ENCODE measurements around the gene EPS8.

DNA sequence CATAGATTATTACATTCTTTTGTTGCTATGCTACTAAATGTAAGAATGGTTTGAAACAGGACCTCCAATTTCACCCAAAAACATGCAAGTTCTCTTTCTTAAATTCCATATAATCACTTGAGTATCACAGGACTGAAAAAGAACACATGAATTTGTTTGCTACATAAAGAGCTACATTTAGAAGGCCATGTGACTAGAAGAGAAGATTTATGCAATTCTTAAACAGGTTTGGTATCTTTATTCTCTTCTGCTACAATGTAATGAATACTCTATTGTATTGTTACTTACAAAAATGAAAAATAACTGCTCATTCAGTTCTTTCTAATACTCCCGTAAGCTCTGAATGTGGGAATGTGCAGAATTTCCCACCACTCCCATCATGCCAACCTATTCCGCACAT, 9.3 kb downstream of the EPS8 start:
- TF ChIP-seq, protein P1, sequence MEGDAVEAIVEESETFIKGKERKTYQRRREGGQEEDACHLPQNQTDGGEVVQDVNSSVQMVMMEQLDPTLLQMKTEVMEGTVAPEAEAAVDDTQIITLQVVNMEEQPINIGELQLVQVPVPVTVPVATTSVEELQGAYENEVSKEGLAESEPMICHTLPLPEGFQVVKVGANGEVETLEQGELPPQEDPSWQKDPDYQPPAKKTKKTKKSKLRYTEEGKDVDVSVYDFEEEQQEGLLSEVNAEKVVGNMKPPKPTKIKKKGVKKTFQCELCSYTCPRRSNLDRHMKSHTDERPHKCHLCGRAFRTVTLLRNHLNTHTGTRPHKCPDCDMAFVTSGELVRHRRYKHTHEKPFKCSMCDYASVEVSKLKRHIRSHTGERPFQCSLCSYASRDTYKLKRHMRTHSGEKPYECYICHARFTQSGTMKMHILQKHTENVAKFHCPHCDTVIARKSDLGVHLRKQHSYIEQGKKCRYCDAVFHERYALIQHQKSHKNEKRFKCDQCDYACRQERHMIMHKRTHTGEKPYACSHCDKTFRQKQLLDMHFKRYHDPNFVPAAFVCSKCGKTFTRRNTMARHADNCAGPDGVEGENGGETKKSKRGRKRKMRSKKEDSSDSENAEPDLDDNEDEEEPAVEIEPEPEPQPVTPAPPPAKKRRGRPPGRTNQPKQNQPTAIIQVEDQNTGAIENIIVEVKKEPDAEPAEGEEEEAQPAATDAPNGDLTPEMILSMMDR (conservative IDR thresholded peaks at IDR 0.05) = no peak
- no peak for TF ChIP-seq ZFX (IDR thresholded peaks at IDR 0.05)

All from C4-2B (cell line).